GM18517 (cell line): ENCODE measurements around the gene TACR2.

Experiments used
- ATAC-seq: cut with Tn5 transposase; IDR thresholded peaks from one replicate; pipeline ENCODE4 v1.9.1; 2021; ENCODE audit warnings: mild to moderate bottlenecking, moderate library complexity; ENCODE audit not compliant: unreplicated experiment

Gene TACR2

DNA sequence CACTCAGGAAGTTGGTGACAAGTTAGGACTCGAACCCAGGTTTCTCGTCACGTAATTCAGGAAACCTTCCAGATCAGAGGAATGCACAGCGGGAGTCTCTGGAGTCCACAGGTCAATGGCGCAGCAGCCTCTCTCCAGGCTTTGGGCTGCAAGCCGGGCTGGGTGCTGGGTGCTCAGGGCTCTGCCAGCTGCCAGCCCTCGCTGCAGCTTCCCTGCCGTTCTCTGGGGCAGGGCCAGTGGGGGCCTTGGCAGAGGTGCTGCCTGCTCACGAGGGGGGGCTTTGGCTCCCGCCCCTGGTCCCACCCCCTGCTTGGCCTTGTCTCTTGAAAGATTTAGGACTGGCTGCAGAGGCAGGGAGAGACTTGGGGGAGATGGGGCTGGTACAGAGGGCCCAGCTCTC is at the start of gene TACR2:
Gene TACR2 (minus strand): TSS at position 224 of the 400 bp plus-strand sequence. CDS start 595 bp downstream, outside the sequence.
- no peak for ATAC-seq

- no peak for ATAC-seq
Measured at GRCh38 chr10:69466158-69466490, 49.4 kb upstream of the TACR2 start.

- ATAC-seq = no peak
Measured at GRCh38 chr10:69465457-69466157, 48.9 kb upstream of the TACR2 start.

GRCh38 chr10:69464801-69465401 is 48.2 kb upstream of the TACR2 start:
- ATAC-seq = no peak

DNA sequence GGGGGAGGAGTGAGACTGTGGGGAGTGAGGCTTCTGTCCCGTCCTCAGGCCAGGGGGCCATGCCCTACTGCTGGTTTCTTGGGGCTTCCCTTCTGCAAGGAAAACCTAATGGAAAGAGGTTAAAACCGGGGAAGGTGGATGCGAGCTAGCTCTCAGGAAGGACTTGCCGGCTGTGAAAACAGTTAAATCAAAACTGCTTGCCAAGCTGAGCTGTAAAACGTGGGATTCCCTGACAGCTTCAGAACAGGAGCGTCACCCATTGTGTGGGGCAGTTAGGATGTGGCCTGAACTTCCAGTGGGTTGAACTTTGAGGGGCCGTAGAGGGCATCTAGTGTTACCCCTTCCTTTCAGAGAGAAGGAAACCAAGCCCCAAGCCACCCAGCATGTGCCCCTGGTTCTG is 47.7 kb upstream of the TACR2 start:
- ATAC-seq = no peak

DNA sequence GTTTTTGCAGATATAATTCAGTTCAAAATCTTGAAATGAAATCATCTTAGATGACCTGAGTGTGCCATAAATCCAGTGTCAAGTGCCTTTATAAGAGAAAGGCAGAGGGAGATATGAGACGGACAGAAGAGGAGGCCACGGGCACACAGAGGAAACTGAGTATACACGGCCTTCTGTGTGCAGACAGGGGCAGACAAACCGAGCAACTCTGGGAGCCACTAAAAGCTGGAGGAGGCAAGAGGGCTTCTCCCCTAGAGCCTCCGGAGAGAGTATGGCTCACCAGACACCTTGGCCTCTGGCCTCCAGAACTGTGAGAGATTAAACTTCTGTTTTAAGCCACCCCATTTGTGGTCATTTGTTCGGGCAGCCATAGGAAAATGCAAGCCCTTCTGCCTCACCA is 47.2 kb upstream of the TACR2 start:
- no peak for ATAC-seq

DNA sequence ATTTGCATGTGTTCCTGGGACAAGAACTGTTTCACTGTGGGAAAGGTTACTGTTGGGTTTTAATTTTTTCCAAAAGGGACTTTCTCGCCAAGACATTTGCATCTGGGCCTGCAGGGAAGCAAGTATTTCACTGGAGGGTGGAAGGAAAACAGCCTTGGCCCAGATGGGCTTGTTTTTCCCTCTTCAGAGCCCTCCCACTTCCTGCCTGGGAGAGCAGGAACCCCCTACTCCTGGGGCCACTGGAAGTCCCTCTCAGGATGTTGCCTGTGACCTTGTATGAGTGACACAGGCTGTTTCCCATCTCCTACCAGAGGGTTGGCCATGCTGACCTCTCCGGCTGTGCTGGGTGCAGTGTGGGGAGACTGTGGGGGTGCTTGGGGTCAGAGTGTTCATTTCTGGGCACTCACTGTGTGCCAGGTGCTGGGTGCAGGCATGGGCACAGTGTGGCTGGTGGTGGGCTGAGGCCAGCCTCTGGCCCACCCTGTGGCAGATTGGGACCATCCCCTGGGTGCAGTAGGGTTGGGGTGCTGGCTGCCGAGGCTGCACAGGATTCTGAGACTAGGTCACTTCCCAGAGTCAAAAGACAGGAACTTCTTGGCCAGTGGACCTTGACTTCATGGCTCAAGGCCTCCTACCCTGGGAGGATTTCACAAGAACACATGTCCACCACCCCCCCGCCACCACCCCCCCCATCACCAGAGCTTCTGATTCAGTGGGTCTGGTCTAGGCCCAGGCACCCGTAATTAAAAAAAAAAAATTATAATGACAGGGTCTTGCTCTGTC is 44.7 kb upstream of the TACR2 start:
- ATAC-seq = no peak

- ATAC-seq = no peak
Measured at GRCh38 chr10:69460576-69461242, 44.0 kb upstream of the TACR2 start.

GRCh38 chr10:69459893-69460575 is 43.3 kb upstream of the TACR2 start:
- no peak for ATAC-seq

DNA sequence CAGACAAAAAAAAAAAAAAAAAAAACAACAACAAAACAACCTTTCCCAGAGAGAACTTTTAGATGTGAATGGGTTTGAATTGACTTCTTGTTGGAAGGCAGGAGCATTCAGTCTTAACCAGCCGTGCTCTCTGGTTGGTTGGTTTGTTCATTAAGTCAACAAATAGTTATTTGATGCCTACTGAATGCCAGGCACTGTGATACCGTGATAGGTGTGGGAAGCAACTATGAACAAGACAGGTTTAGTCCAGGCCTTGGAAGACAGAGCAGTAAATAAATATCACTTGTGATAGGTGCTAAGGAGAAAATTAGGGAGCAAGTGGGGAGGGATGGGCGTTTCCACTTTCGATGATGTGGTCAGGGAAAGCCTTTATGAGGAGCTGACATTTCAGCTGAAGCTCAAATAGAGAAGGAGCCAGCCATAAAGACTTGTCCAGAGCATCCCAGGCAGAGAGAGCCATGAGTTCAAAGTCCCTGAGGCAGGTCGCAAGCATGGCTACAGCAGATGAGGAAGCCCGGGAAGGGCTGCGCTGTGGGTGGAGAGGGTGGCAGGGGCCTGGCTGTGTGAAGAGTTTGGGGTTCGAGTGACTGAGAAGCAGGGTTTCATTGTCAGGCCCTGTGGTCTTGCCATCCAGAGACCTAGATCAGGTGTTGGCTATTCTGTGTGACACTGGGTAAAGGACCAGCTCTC is 42.5 kb upstream of the TACR2 start:
- no peak for ATAC-seq

- ATAC-seq = no peak
Measured at GRCh38 chr10:69458430-69459100, 41.8 kb upstream of the TACR2 start.

GRCh38 chr10:69457771-69458237 is 41.1 kb upstream of the TACR2 start:
- no peak for ATAC-seq

DNA sequence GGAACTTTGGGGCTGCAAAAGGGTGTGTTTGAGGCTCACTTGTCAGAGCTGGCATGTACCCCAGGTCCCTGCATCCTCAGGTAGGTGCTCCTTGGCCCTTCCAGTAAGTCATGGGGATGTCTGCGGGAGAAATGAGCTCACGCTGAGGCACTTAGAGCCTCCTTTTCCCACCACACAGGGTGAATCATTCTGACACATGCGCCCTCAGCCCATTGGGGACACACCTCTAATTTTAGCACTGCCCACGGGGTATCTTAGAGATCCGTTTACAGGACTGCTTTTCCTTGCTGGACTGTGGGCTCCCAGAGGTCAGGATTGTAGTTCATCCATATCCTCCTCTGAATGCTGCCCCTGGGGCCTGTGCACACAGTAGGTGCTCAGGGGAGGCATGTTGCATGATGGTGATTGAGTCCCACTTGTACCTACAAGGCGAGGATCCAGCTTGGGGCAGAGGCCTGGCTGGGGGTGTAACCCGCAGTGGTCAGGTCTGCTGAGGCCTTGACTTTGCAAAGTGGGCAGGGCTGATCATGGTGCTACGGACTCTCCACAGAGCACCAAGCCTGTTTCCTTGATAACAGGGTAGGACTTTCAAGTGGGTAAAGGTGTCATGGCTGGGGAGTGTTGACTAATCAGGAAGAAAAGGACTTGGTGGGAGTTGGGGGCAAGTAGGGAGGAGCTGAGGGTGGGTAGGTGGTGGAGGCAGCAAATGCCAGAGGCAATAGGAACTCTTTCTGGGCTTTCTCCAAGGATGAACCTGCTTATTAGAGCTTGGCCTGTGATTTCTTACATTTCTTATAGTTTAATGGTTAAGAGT is 40.4 kb upstream of the TACR2 start:
- ATAC-seq = no peak

DNA sequence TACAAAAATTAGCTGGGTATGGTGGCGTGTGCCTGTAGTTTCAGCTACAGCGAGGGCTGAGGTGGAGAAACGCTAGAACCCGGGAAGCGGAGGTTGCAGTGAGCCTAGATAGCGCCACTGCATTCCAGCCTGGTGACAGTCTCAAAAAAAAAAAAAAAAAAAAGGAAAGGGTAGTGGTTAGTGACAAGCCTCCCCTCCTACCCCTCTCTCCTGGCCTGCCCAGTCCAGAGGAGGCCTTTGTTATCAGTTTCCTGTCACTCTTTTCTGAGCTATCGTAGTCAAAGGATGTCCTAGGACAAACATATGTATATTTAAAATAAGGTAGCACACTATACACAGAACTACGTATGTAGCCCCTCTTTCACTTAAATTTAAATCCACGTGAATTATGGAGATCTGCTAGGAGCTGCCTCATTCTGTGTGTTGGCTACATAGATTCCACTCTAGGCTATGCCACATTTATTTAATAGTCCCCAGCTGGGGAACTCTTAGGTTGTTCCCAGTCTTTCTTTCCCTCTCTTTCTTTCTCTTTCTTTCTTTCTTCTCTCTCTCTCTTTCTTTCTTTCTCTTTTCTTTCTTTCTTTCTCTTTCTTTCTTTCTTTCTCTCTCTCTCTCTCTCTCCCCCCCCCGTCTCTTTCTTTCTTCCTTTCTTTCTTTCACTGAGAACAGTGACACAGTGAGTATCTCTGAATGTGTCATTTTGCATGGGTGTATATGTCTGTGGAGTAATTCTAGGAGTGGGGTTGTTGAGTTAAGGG is 38.5 kb upstream of the TACR2 start:
- no peak for ATAC-seq

DNA sequence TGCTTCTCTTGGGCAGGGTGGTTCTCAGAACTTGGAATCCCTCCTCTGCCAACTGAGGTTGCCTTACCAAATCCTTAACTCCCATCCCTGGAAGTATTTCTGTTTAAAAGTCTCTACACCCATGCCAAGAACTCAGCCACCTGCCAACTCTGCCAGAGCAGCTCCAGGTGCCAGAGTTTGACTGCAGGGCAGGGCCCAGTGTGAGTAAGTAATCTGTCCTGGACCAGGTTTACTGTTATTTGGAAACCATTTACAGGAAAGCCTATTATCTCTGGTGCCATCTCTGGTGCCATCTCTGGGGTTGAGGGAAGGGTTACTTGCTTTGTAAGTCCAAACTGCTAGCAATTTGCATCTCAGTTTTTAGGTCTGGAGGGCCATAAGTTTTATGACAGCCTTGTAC is 37.1 kb upstream of the TACR2 start:
- no peak for ATAC-seq

- no peak for ATAC-seq
Measured at GRCh38 chr10:69452676-69453415, 36.1 kb upstream of the TACR2 start.

DNA sequence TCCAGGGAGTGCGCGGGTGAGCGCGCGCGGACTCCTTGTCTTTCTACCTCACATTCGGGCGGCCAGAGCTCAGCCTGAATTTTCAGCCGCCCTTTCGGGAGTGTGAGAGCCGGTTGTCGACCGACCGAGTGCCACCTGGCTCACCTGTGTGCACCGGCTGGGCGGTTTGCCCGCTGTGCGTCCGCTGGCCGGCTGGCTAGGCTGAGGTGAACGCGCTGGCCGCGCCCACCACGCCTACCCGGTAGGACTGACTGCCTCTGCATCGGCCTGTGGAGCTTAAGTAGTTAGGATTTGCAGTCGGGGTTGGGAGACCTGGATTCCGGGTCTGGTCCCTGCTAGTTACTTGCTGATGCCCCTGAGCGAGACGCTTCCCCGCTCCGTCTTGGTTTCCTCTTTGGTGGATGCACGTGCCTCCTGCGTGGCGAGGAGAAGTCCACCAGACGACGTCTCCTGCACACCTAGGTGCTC is 35.1 kb upstream of the TACR2 start:
- no peak for ATAC-seq
